ENCODE data around the gene ZNF484. TPM values are rescaled to one million over a fixed set of nuclear protein-coding genes. Genes with fewer than 3 reads are reported as not detected.
"Not testable (repeated sequence)": the region's sequence is repeated elsewhere in the genome, so short reads cannot be mapped to it uniquely, and the experiment has no call there.

The ZNF484 gene
- 4.9 and 5.5 TPM in 2 replicates for total RNA-seq (2014; rRNA removed; shearing (Covaris generic))
- polyA plus RNA-seq (2015; cell fraction: cytosol; rRNA removed), result 2.0 and 3.1 TPM in 2 replicates
- polyA plus RNA-seq (2015; cell fraction: nucleus; rRNA removed), result 4.7 and 5.3 TPM in 2 replicates

GRCh38 chr9:92877531-92878430 lies at the start of gene ZNF484:
TSS of gene ZNF484 (minus strand) at chr9:92878038. CDS start at chr9:92875029, 3,009 bp downstream.
- peak; percentile 96 for DNase-seq (ENCODE audit: low read depth)

- no peak for DNase-seq (ENCODE audit: low read depth)
These were observed 42.6 kb upstream of the ZNF484 start for GRCh38 chr9:92920437-92920836.

GRCh38 chr9:92917176-92917800 lies 39.5 kb upstream of the ZNF484 start:
- no peak for DNase-seq (ENCODE audit: low read depth)

- no peak for DNase-seq (ENCODE audit: low read depth)
These were observed 34.0 kb upstream of the ZNF484 start for GRCh38 chr9:92911511-92912475.

- DNase-seq (ENCODE audit: low read depth), result not testable (repeated sequence)
These were observed 27.3 kb upstream of the ZNF484 start for GRCh38 chr9:92905137-92905536.

GRCh38 chr9:92897323-92897722 lies 19.5 kb upstream of the ZNF484 start:
- DNase-seq (ENCODE audit: low read depth), result no peak

- no peak for DNase-seq (ENCODE audit: low read depth)
These were observed 18.1 kb upstream of the ZNF484 start for GRCh38 chr9:92895812-92896436.

- DNase-seq (ENCODE audit: low read depth), result no peak
These were observed 17.0 kb upstream of the ZNF484 start for GRCh38 chr9:92894711-92895362.

GRCh38 chr9:92893916-92894610 lies 16.2 kb upstream of the ZNF484 start:
- not testable (repeated sequence) for DNase-seq (ENCODE audit: low read depth)

GRCh38 chr9:92892276-92892675 lies 14.4 kb upstream of the ZNF484 start:
- DNase-seq (ENCODE audit: low read depth), result not testable (repeated sequence)

GRCh38 chr9:92890761-92891160 lies 12.9 kb upstream of the ZNF484 start:
- no peak for DNase-seq (ENCODE audit: low read depth)

- no peak for DNase-seq (ENCODE audit: low read depth)
These were observed 10.1 kb upstream of the ZNF484 start for GRCh38 chr9:92887880-92888338.

- peak; percentile 26 for DNase-seq (ENCODE audit: low read depth)
These were observed 9.2 kb upstream of the ZNF484 start for GRCh38 chr9:92886846-92887610.

GRCh38 chr9:92883666-92884405 lies 6.0 kb upstream of the ZNF484 start:
- not testable (repeated sequence) for DNase-seq (ENCODE audit: low read depth)

GRCh38 chr9:92882276-92882675 lies 4.4 kb upstream of the ZNF484 start:
- no peak for DNase-seq (ENCODE audit: low read depth)

GRCh38 chr9:92875373-92875772 lies 2.5 kb downstream of the ZNF484 start:
- DNase-seq (ENCODE audit: low read depth), result no peak

- DNase-seq (ENCODE audit: low read depth), result no peak
These were observed 7.5 kb downstream of the ZNF484 start for GRCh38 chr9:92870289-92870688.

- not testable (repeated sequence) for DNase-seq (ENCODE audit: low read depth)
These were observed 11.2 kb downstream of the ZNF484 start for GRCh38 chr9:92866600-92866999.
